ENCODE measurements around the gene GJD4. TPM values are rescaled to one million over a fixed set of nuclear protein-coding genes. Genes with fewer than 3 reads are reported as not detected.
A peak's percentile ranks its signal among the peaks of the same experiment; 100 is the strongest.

GJD4 gene
- total RNA-seq, 1 experiment from 2014 or later: not detected

- no peak overlapping the region for H3K27ac ChIP-seq
Measured at GRCh38 chr10:35639728-35640401, 34.7 kb downstream of the GJD4 start.

GRCh38 chr10:35640474-35640873 is 35.3 kb downstream of the GJD4 start:
- BruUV-seq (replicated peaks): no TSS peak
- POLR2A ChIA-PET (ENCODE audit: unreplicated experiment): no interaction called here
- no peaks in the 10 kb centered on the region for H3K9me3 ChIP-seq (ENCODE audit: insufficient read depth, low read depth)
- CTCF ChIA-PET: no interaction called here
- H3F3A ChIP-seq (ENCODE audit: insufficient read depth, low read depth): no peaks in the 10 kb centered on the region
- no peaks in the 10 kb centered on the region for H4K20me1 ChIP-seq (ENCODE audit: insufficient read depth)
- no peak overlapping the region for H3K27ac ChIP-seq
- DNase-seq: no peak
- no peak overlapping the region for H3K4me2 ChIP-seq
- H3K79me2 ChIP-seq (ENCODE audit: low read depth): no peaks in the 10 kb centered on the region
- no peak overlapping the region for H2AFZ ChIP-seq
- H3K4me1 ChIP-seq (replicated peaks; ENCODE audit: insufficient read depth): no peaks in the 10 kb centered on the region
- H3K27me3 ChIP-seq (ENCODE audit: insufficient read depth, low read depth): peaks cover 20% of the 10 kb centered on the region
- TF ChIP-seq EZH2 (IDR thresholded peaks at IDR 0.05; ENCODE audit: low read depth): no peak
- TF ChIP-seq CTCF (conservative IDR thresholded peaks at IDR 0.05): no peak
- H3K9me2 ChIP-seq (ENCODE audit: insufficient read depth): no peaks in the 10 kb centered on the region
- no peak overlapping the region for H3K4me3 ChIP-seq
- intact Hi-C loops (cut with micrococcal nuclease; ENCODE audit: unreplicated experiment): no loop called here
- H3K36me3 ChIP-seq (ENCODE audit: low read depth): no peaks in the 10 kb centered on the region

More at GRCh38 chr10:35639728-35640401, 34.7 kb downstream of the GJD4 start:
- ChIA-PET POLR2A (ENCODE audit: unreplicated experiment) (no interaction called here), CTCF (no interaction called here)
- Histone ChIP-seq H3K27me3 (ENCODE audit: insufficient read depth, low read depth) (peaks cover 17% of the 10 kb centered on the region), H3K4me2 (no peak overlapping the region), H2AFZ (no peak overlapping the region), H3K4me3 (no peak overlapping the region), H4K20me1 (ENCODE audit: insufficient read depth) (no peaks in the 10 kb centered on the region), H3K9me3 (ENCODE audit: insufficient read depth, low read depth) (no peaks in the 10 kb centered on the region), H3K9me2 (ENCODE audit: insufficient read depth) (no peaks in the 10 kb centered on the region), H3K4me1 (replicated peaks; ENCODE audit: insufficient read depth) (no peaks in the 10 kb centered on the region), H3K36me3 (ENCODE audit: low read depth) (no peaks in the 10 kb centered on the region), H3F3A (ENCODE audit: insufficient read depth, low read depth) (no peaks in the 10 kb centered on the region), H3K79me2 (ENCODE audit: low read depth) (no peaks in the 10 kb centered on the region)
- no TSS peak for BruUV-seq (replicated peaks)
- DNase-seq: no peak
- intact Hi-C loops (cut with micrococcal nuclease; ENCODE audit: unreplicated experiment): loop anchor here (5.0 kb wide), 1 partner anchor 1242 kb away; no protein-coding TSS in a partner anchor
- TF ChIP-seq CTCF (conservative IDR thresholded peaks at IDR 0.05) (no peak), EZH2 (IDR thresholded peaks at IDR 0.05; ENCODE audit: low read depth) (no peak)

GRCh38 chr10:35640951-35641675 is 36.0 kb downstream of the GJD4 start:
- intact Hi-C loops (cut with micrococcal nuclease; ENCODE audit: unreplicated experiment): no loop called here
- Histone ChIP-seq H4K20me1 (ENCODE audit: insufficient read depth) (no peaks in the 10 kb centered on the region), H3K36me3 (ENCODE audit: low read depth) (no peaks in the 10 kb centered on the region), H3K4me1 (replicated peaks; ENCODE audit: insufficient read depth) (no peaks in the 10 kb centered on the region), H3K27ac (no peak overlapping the region), H3K79me2 (ENCODE audit: low read depth) (no peaks in the 10 kb centered on the region), H3K27me3 (ENCODE audit: insufficient read depth, low read depth) (peaks cover 20% of the 10 kb centered on the region), H2AFZ (no peak overlapping the region), H3K9me2 (ENCODE audit: insufficient read depth) (no peaks in the 10 kb centered on the region), H3K4me2 (no peak overlapping the region), H3K4me3 (no peak overlapping the region), H3F3A (ENCODE audit: insufficient read depth, low read depth) (no peaks in the 10 kb centered on the region), H3K9me3 (ENCODE audit: insufficient read depth, low read depth) (no peaks in the 10 kb centered on the region)
- BruUV-seq (replicated peaks): no TSS peak
- TF ChIP-seq EZH2 (IDR thresholded peaks at IDR 0.05; ENCODE audit: low read depth): no peak
- TF ChIP-seq CTCF (conservative IDR thresholded peaks at IDR 0.05): no peak
- CTCF ChIA-PET: no interaction called here
- DNase-seq: peak in 1 of 2 experiments; percentile 38
- POLR2A ChIA-PET (ENCODE audit: unreplicated experiment): no interaction called here

Measured in PC-9 (cell line).